ENCODE data around the gene ODF2. TPM values are rescaled to one million over a fixed set of nuclear protein-coding genes. Genes with fewer than 3 reads are reported as not detected.

The ODF2 gene
- total RNA-seq, 4 donors from 2014 or later, result 21.9 to 25.5 (median 22.4) TPM

DNA sequence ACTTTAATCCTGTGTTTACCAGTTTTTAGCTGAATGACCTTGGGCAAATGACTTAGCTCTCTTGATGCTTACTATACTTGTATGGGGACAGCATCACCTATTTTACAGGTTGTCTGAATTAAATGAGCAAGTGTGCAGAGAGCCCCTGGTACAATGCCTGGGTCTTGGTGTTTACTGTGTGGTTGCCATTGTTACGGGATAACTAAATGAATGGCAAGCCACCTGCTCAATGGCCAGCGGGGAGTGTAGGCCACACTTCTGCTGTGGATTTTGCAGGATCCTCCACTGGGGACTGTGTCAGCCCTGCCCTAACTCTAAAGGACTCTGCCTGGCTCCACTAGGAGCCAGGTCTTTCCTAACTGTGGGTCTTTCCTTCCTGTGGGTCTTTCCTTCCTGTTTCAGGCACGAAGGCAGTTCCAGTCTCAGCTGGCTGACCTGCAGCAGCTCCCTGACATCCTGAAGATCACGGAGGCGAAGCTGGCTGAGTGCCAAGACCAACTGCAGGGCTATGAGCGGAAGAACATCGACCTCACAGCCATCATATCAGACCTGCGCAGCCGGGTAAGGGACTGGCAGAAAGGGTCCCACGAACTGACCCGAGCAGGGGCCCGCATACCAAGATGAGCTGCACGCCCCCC, 38.4 kb downstream of the ODF2 start:
- Histone ChIP-seq H3K27me3 (no peaks in the 10 kb centered on the region), H3K9me3 (no peaks in the 10 kb centered on the region), H3K4me1 (no peaks in the 10 kb centered on the region), H3K27ac (no peak overlapping the region), H3K4me3 (replicated peaks in 1 of 3) (no peak overlapping the region), H3K36me3 (peaks cover 5 to 38% of the 10 kb centered on the region in 2 donors)
- peak; percentile 44 to 50 for DNase-seq
- TF ChIP-seq POLR2A (IDR thresholded peaks at IDR 0.05), result no peak
- TF ChIP-seq, protein P1, sequence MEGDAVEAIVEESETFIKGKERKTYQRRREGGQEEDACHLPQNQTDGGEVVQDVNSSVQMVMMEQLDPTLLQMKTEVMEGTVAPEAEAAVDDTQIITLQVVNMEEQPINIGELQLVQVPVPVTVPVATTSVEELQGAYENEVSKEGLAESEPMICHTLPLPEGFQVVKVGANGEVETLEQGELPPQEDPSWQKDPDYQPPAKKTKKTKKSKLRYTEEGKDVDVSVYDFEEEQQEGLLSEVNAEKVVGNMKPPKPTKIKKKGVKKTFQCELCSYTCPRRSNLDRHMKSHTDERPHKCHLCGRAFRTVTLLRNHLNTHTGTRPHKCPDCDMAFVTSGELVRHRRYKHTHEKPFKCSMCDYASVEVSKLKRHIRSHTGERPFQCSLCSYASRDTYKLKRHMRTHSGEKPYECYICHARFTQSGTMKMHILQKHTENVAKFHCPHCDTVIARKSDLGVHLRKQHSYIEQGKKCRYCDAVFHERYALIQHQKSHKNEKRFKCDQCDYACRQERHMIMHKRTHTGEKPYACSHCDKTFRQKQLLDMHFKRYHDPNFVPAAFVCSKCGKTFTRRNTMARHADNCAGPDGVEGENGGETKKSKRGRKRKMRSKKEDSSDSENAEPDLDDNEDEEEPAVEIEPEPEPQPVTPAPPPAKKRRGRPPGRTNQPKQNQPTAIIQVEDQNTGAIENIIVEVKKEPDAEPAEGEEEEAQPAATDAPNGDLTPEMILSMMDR (IDR thresholded peaks at IDR 0.05), result no peak
- WGBS, 2 donors, result 56 to 69% methylated on average over 5 to 13 of the region's 13 CpGs
- intact Hi-C loops (cut with DNase I), result no loop called here

DNA sequence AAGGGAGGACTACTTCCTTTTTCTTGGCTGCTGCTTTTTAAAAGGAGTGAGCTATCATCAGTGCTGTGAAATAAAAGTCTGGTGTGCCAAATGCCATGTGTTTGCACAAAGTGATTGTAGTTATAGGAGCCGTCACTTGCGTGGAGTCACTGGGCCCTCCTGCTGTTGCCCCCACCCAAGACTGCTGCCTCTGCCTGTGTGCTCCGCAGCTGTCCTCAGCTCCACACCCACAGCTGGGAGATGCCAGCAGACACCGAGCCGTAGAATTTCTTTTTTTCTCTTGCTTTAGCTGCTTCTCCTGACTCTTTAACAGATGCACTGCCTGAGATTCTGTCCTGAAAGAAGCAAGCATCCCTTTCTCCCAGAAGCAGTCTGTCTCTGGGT, 38.9 kb downstream of the ODF2 start:
- H3K27ac ChIP-seq, result no peak overlapping the region
- H3K4me1 ChIP-seq, result no peaks in the 10 kb centered on the region
- 73 to 81% methylated on average over 5 of the region's 5 CpGs for WGBS, 2 donors
- intact Hi-C loops (cut with DNase I), result no loop called here
- H3K27me3 ChIP-seq, result no peaks in the 10 kb centered on the region
- TF ChIP-seq POLR2A (IDR thresholded peaks at IDR 0.05), result no peak
- TF ChIP-seq, protein P1 (IDR thresholded peaks at IDR 0.05), result no peak
- H3K36me3 ChIP-seq, result peaks cover 5 to 40% of the 10 kb centered on the region in 2 donors
- no peak overlapping the region for H3K4me3 ChIP-seq (replicated peaks in 1 of 3)
- no peak for DNase-seq
- no peaks in the 10 kb centered on the region for H3K9me3 ChIP-seq

DNA sequence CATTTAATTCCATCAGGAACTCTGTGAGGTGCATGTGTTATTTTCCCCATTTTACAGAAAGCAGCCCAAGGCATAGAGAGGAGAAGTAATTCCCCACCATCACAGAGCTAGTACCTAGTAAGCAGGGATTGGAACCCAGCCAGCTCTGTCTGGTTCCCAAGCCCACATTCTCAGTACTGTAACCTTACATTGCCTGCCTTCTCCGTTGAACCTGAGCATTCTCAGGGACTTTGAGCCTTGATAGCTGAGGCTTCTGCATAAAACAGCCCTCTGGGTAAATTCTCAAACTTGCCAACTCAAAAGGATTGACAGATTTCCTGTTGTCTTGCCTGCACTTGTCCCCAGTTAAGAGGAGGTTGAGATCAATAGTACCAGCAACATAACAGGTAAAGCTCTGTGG, 39.5 kb downstream of the ODF2 start:
- intact Hi-C loops (cut with DNase I), result no loop called here
- Histone ChIP-seq H3K27me3 (no peaks in the 10 kb centered on the region), H3K27ac (no peak overlapping the region), H3K9me3 (no peaks in the 10 kb centered on the region), H3K36me3 (peaks cover 5 to 46% of the 10 kb centered on the region in 2 donors), H3K4me1 (no peaks in the 10 kb centered on the region), H3K4me3 (replicated peaks in 1 of 3) (no peak overlapping the region)
- TF ChIP-seq POLR2A (IDR thresholded peaks at IDR 0.05), result no peak
- TF ChIP-seq, protein P1 (IDR thresholded peaks at IDR 0.05), result no peak
- no peak for DNase-seq
- WGBS, 2 donors, result 38 to 76% methylated on average over 1 of the region's 1 CpG

DNA sequence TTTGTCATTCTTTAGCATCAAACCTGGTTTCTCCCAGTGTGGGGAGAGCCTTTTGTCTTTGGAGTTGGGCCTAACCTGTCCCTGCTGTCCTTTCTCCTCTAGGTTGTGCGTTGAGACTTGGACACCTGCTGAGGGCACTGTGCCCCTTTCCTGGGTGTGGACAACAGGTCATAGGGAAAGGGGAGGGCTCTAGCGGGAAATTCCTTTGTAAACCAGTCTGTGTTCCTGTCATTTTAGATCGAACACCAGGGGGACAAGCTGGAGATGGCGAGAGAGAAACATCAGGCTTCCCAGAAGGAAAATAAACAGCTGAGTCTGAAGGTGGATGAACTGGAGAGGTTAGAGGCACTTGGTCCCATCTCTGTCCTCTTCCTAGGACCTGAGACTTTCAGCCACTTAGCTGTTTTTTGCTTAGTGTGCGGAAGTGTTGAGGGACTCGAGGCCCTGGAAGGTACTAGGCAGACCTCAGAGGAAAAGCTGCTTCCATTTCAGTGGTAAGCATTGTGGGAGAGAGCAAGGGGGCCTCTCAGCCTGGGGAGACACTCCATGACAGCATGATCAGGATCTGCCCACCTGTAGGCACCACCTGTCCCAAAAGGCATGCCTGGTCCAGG, 40.1 kb downstream of the ODF2 start:
- Histone ChIP-seq H3K27me3 (no peaks in the 10 kb centered on the region), H3K9me3 (no peaks in the 10 kb centered on the region), H3K36me3 (peaks cover 5 to 47% of the 10 kb centered on the region in 2 donors), H3K4me1 (no peaks in the 10 kb centered on the region), H3K4me3 (replicated peaks in 1 of 3) (no peak overlapping the region), H3K27ac (no peak overlapping the region)
- no peak for TF ChIP-seq POLR2A (IDR thresholded peaks at IDR 0.05)
- TF ChIP-seq, protein P1 (IDR thresholded peaks at IDR 0.05), result no peak
- intact Hi-C loops (cut with DNase I), result no loop called here
- no peak for DNase-seq
- 81 to 85% methylated on average over 6 of the region's 6 CpGs for WGBS, 2 donors

DNA sequence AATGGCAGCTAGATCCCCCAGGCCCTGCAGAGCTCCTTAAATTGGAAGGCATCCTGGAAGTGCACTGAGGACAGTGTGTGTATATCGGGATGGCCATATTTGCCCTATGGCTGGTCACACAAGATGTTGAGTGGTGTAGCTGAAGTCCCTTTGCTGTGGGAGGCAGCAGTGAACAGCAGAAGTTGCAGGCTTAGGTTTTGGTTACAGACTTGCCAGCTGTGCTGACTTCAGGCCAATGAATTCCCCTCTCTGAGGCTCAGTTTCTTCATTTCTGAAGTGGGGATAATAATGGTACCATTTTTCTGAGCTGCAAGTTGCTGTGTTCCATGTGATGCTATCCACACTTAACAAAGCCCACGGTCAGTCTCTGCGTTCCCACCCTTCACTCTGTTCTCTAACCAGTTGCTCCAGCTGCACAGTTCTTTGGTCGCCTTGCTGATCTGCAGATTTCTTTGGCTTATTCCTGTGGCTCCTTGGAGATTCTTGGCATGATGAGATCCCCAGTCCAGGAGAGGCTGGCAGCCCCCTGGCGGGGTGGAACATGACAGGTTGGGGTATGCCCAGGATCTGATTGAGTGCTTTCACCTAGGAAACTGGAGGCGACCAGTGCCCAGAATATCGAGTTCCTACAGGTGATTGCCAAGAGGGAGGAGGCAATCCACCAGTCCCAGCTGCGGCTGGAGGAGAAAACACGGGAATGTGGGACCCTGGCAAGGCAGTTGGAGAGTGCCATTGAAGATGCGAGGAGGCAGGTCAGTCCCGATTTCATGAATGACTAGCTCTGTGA, 42.2 kb downstream of the ODF2 start:
- TF ChIP-seq, protein P1 (IDR thresholded peaks at IDR 0.05), result no peak
- no peak for TF ChIP-seq POLR2A (IDR thresholded peaks at IDR 0.05)
- intact Hi-C loops (cut with DNase I), result no loop called here

More for the DNA sequence above, 42.2 kb downstream of the ODF2 start:
- 95 to 96% methylated on average over 10 to 11 of the region's 11 CpGs for WGBS, 2 donors
- no peaks in the 10 kb centered on the region for H3K27me3 ChIP-seq
- no peaks in the 10 kb centered on the region for H3K9me3 ChIP-seq
- H3K36me3 ChIP-seq, result peaks cover 5 to 38% of the 10 kb centered on the region in 2 donors
- no peaks in the 10 kb centered on the region for H3K4me1 ChIP-seq
- no peak for DNase-seq
- H3K4me3 ChIP-seq (replicated peaks in 1 of 3), result no peak overlapping the region
- H3K27ac ChIP-seq, result no peak overlapping the region

Data from thyroid gland (tissue), 4 donors.